Kidney epithelial cell (primary cell): ENCODE data around the gene MRPS7. TPM values are rescaled to one million over a fixed set of nuclear protein-coding genes. Genes with fewer than 3 reads are reported as not detected.

Source experiments
- DNase-seq: peaks from one replicate; pipeline ENCODE4 v3.0.0-alpha.2; 2010; ENCODE audit warnings: low read depth
- H3K27me3 ChIP-seq: 2 replicates; pipeline ENCODE4 v1.6.0; 2011; ENCODE audit warnings: low read length; ENCODE audit not compliant: control insufficient read depth, insufficient read depth
- H3K36me3 ChIP-seq: 2 replicates; pipeline ENCODE4 v1.5.1; 2011; ENCODE audit warnings: low read length; ENCODE audit not compliant: control insufficient read depth, insufficient read depth
- H3K4me3 ChIP-seq: 2 replicates; pipeline ENCODE4 v1.5.1; 2011; ENCODE audit warnings: low read depth, mild to moderate bottlenecking, control low read depth, low read length
- CTCF ChIP-seq: IDR thresholded peaks from 2 replicates; pipeline ENCODE4 v1.5.1; 2011; ENCODE audit warnings: mild to moderate bottlenecking, moderate library complexity, low read length, control low read depth, inconsistent platforms; ENCODE audit not compliant: insufficient read depth, poor library complexity, severe bottlenecking
- total RNA-seq: library from RNA; depleted of rRNA; stranded (reverse); fragments of >200 nt; gene quantifications from 2 replicates; pipeline ENCODE4 v1.2.3, GENCODE V29; 2015

MRPS7 gene
- total RNA-seq, 1 donor from 2014 or later = 57.8 TPM

GRCh38 chr17:75267153-75267410, 5.4 kb downstream of the MRPS7 start:
- DNase-seq = no peak
- Histone ChIP-seq H3K36me3 (no peaks in the 10 kb centered on the region), H3K27me3 (no peaks in the 10 kb centered on the region), H3K4me3 (no peak overlapping the region)
- TF ChIP-seq CTCF = no peak

- TF ChIP-seq CTCF = no peak
- no peaks in the 10 kb centered on the region for H3K36me3 ChIP-seq
- no peak overlapping the region for H3K4me3 ChIP-seq
- no peak for DNase-seq
- H3K27me3 ChIP-seq = no peaks in the 10 kb centered on the region
Observed at GRCh38 chr17:75267411-75268232, 5.9 kb downstream of the MRPS7 start.

GRCh38 chr17:75269844-75270217, 8.2 kb downstream of the MRPS7 start:
- H3K4me3 ChIP-seq = peak overlapping the region; percentile 91
- DNase-seq = no peak
- H3K27me3 ChIP-seq = no peaks in the 10 kb centered on the region
- H3K36me3 ChIP-seq = no peaks in the 10 kb centered on the region
- no peak for TF ChIP-seq CTCF

- H3K27me3 ChIP-seq = no peaks in the 10 kb centered on the region
- peak overlapping the region; percentile 91 for H3K4me3 ChIP-seq
- TF ChIP-seq CTCF = peak; percentile 66
- DNase-seq = peak; percentile 37
- no peaks in the 10 kb centered on the region for H3K36me3 ChIP-seq
Observed at GRCh38 chr17:75270218-75270965, 8.7 kb downstream of the MRPS7 start.

GRCh38 chr17:75270966-75271232, 9.2 kb downstream of the MRPS7 start, which contains the start of gene MIF4GD:
Gene MIF4GD (minus strand): TSS chr17:75271231. CDS start chr17:75270195, 1,036 bp downstream.
- Histone ChIP-seq H3K36me3 (no peaks in the 10 kb centered on the region), H3K27me3 (no peaks in the 10 kb centered on the region), H3K4me3 (peak within 1 kb of the TSS; percentile 91)
- TF ChIP-seq CTCF = no peak
- no peak for DNase-seq
